ENCODE data around the gene SORL1. TPM values are rescaled to one million over a fixed set of nuclear protein-coding genes. Genes with fewer than 3 reads are reported as not detected.
A peak's percentile ranks its signal among the peaks of the same experiment; 100 is the strongest.

The SORL1 gene
- polyA plus RNA-seq, 1 donor from 2014 or later: 6.5 TPM

- H3K9me3 ChIP-seq (ENCODE audit: low read length): no peaks in the 10 kb centered on the region
- no peaks in the 10 kb centered on the region for H4K20me1 ChIP-seq (ENCODE audit: insufficient read depth)
- H3F3A ChIP-seq (ENCODE audit: insufficient read depth, low read length, poor library complexity, severe bottlenecking): no peaks in the 10 kb centered on the region
- TF ChIP-seq POLR2AphosphoS5 (IDR thresholded peaks at IDR 0.05): peak; percentile 12
- TF ChIP-seq, protein P1, sequence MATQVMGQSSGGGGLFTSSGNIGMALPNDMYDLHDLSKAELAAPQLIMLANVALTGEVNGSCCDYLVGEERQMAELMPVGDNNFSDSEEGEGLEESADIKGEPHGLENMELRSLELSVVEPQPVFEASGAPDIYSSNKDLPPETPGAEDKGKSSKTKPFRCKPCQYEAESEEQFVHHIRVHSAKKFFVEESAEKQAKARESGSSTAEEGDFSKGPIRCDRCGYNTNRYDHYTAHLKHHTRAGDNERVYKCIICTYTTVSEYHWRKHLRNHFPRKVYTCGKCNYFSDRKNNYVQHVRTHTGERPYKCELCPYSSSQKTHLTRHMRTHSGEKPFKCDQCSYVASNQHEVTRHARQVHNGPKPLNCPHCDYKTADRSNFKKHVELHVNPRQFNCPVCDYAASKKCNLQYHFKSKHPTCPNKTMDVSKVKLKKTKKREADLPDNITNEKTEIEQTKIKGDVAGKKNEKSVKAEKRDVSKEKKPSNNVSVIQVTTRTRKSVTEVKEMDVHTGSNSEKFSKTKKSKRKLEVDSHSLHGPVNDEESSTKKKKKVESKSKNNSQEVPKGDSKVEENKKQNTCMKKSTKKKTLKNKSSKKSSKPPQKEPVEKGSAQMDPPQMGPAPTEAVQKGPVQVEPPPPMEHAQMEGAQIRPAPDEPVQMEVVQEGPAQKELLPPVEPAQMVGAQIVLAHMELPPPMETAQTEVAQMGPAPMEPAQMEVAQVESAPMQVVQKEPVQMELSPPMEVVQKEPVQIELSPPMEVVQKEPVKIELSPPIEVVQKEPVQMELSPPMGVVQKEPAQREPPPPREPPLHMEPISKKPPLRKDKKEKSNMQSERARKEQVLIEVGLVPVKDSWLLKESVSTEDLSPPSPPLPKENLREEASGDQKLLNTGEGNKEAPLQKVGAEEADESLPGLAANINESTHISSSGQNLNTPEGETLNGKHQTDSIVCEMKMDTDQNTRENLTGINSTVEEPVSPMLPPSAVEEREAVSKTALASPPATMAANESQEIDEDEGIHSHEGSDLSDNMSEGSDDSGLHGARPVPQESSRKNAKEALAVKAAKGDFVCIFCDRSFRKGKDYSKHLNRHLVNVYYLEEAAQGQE (IDR thresholded peaks at IDR 0.05; ENCODE audit: borderline replicate concordance): no peak
- H3K9ac ChIP-seq (ENCODE audit: low read length): peak overlapping the region; percentile 78
- H3K36me3 ChIP-seq (ENCODE audit: insufficient read depth, low read length): no peaks in the 10 kb centered on the region
- H3K27ac ChIP-seq (ENCODE audit: low read length): no peak overlapping the region
- no peaks in the 10 kb centered on the region for H3K79me2 ChIP-seq (replicated peaks; ENCODE audit: insufficient read depth, low read length)
- no peak overlapping the region for H2AFZ ChIP-seq (ENCODE audit: low read depth, low read length)
- no peaks in the 10 kb centered on the region for H3K9me2 ChIP-seq (ENCODE audit: insufficient read depth, low read length)
- H3K4me3 ChIP-seq (ENCODE audit: low read length): peak overlapping the region; percentile 71
- no peaks in the 10 kb centered on the region for H3K27me3 ChIP-seq (ENCODE audit: insufficient read depth, low read depth, low read length)
- H3K4me2 ChIP-seq (ENCODE audit: low read length): peak overlapping the region; percentile 73
Measured at GRCh38 chr11:121654843-121655536, 202.9 kb downstream of the SORL1 start.

- no peaks in the 10 kb centered on the region for H3K9me2 ChIP-seq (ENCODE audit: insufficient read depth, low read length)
- H3K79me2 ChIP-seq (replicated peaks; ENCODE audit: insufficient read depth, low read length): no peaks in the 10 kb centered on the region
- peak overlapping the region; percentile 98 for H3K4me2 ChIP-seq (ENCODE audit: low read length)
- H3K27me3 ChIP-seq (ENCODE audit: insufficient read depth, low read depth, low read length): no peaks in the 10 kb centered on the region
- H3K9me3 ChIP-seq (ENCODE audit: low read length): no peaks in the 10 kb centered on the region
- no peaks in the 10 kb centered on the region for H3F3A ChIP-seq (ENCODE audit: insufficient read depth, low read length, poor library complexity, severe bottlenecking)
- H3K4me3 ChIP-seq (ENCODE audit: low read length): peak overlapping the region; percentile 71
- TF ChIP-seq SMC3 (conservative IDR thresholded peaks at IDR 0.05; ENCODE audit: poor library complexity) (peak; percentile 91), EP300 (conservative IDR thresholded peaks at IDR 0.05; ENCODE audit: poor library complexity, severe bottlenecking) (peak; percentile 48), MXI1 (conservative IDR thresholded peaks at IDR 0.05; ENCODE audit: poor library complexity, severe bottlenecking) (peak; percentile 94), TAF1 (IDR thresholded peaks at IDR 0.05; ENCODE audit: low read depth) (no peak), EZH2 (IDR thresholded peaks at IDR 0.05; ENCODE audit: borderline replicate concordance, insufficient read depth, low read length, poor library complexity, severe bottlenecking) (no peak), CTCF (IDR thresholded peaks at IDR 0.05; ENCODE audit: poor library complexity, severe bottlenecking) (peak; percentile 84), POLR2AphosphoS5 (IDR thresholded peaks at IDR 0.05) (peak; percentile 58), RAD21 (conservative IDR thresholded peaks at IDR 0.05) (peak; percentile 96)
- TF ChIP-seq, protein P1 (IDR thresholded peaks at IDR 0.05; ENCODE audit: borderline replicate concordance): peak; percentile 47
- peak overlapping the region; percentile 85 for H3K27ac ChIP-seq (ENCODE audit: low read length)
- no peaks in the 10 kb centered on the region for H3K36me3 ChIP-seq (ENCODE audit: insufficient read depth, low read length)
- no peaks in the 10 kb centered on the region for H4K20me1 ChIP-seq (ENCODE audit: insufficient read depth)
- H3K9ac ChIP-seq (ENCODE audit: low read length): peak overlapping the region; percentile 78
- H2AFZ ChIP-seq (ENCODE audit: low read depth, low read length): peak overlapping the region; percentile 79
Measured at GRCh38 chr11:121655537-121656327, 203.6 kb downstream of the SORL1 start.

Measured in neural cell (in vitro differentiated cells).